Activated naive CD4-positive, alpha-beta T cell treated with anti-CD3 and anti-CD28 coated beads for 36 hours (primary cell): ENCODE results near the gene INSIG2. TPM values are rescaled to one million over a fixed set of nuclear protein-coding genes. Genes with fewer than 3 reads are reported as not detected.
A peak's percentile ranks its signal among the peaks of the same experiment; 100 is the strongest.

Experiments
- CTCF ChIA-PET: fragments of 350-600 bp; sonication (Branson Sonifier 250); formaldehyde crosslinking; loops from one replicate; lab custom pipeline; 2021; ENCODE audit warnings: antibody characterized with exemption; lab: Charles Lee
- DNase-seq: peaks from one replicate; pipeline ENCODE4 v3.0.0-alpha.2; 2020
- H3K27ac Mint-ChIP-seq: one replicate; pipeline ENCODE4 v1.8.0; 2021; ENCODE audit warnings: mild to moderate bottlenecking, mixed read lengths
- H3K27me3 Mint-ChIP-seq: one replicate; pipeline ENCODE4 v1.8.0; 2021; ENCODE audit warnings: low read depth, mixed read lengths
- H3K36me3 Mint-ChIP-seq: one replicate; pipeline ENCODE4 v1.8.0; 2021; ENCODE audit warnings: low read depth, mixed read lengths
- H3K4me1 Mint-ChIP-seq: one replicate; pipeline ENCODE4 v1.8.0; 2021; ENCODE audit warnings: low read depth, mixed read lengths
- H3K4me3 Mint-ChIP-seq: one replicate; pipeline ENCODE4 v1.8.0; 2021; ENCODE audit warnings: mild to moderate bottlenecking, moderate library complexity, mixed read lengths
- H3K9me3 Mint-ChIP-seq: one replicate; pipeline ENCODE4 v1.8.0; 2021; ENCODE audit warnings: mixed read lengths
- intact Hi-C: fragments of 100-400 bp; cut with micrococcal nuclease; formaldehyde crosslinking; loops from one replicate; pipeline ENCODE4 v1.15.1; 2023
- total RNA-seq, 2 experiments: library from RNA; stranded (reverse); gene quantifications; one replicate each; pipeline ENCODE4 v1.2.3, GENCODE V29; 2021

Gene INSIG2
- total RNA-seq, 2 experiments from 2014 or later, result 14.3 to 19.3 TPM

DNA sequence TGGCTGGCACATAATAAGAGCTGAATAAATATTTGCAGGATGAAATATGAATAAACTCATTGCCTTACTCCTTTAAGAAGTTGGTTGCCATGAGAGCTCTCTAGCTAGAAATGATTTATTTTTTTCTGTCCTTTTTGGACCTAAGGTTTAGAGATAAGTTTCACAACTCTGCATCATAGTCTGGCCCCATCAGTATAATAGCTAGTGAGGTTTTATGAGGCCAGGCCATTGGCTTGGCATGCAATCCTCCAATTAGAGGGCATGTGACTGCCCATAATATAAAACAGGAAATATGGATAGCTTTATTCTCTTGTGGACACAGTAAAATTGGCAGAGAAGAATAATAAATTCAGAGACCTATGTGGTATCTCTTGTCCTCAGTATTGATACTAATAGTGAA lies 26.2 kb upstream of the INSIG2 start:
- CTCF ChIA-PET, result interaction anchor here (0.9 to 2.4 kb wide), 3 partner anchors 15 to 29 kb away, joined by 5 to 7 read pairs (median 5); no protein-coding TSS in a partner anchor
- DNase-seq, result no peak

DNA sequence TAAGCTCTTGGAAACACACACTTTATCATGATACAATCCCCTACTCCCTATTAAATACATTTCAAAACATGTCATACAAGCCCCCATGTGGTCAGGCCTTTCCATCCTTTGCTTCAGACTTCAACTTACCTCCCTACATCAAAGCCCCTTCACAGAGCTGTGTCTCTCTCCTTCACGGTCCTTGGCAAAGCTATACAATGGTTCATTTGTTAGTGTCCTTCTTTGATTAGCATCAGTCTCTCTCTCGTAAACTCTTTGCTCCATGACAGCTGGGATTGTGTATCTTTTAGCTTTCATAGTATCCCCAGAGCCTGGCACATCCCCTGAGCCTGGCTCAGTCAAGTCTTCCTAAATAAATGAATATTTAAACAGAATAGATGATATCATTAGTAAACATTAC lies 25.6 kb upstream of the INSIG2 start:
- H3K9me3 Mint-ChIP-seq, result no peaks in the 10 kb centered on the region
- H3K27ac Mint-ChIP-seq, result no peak overlapping the region
- peaks cover 7% of the 10 kb centered on the region for H3K4me1 Mint-ChIP-seq
- H3K36me3 Mint-ChIP-seq, result no peaks in the 10 kb centered on the region
- DNase-seq, result no peak
- intact Hi-C loops, result no loop called here
- no peak overlapping the region for H3K4me3 Mint-ChIP-seq
- CTCF ChIA-PET, result interaction anchor here (0.9 to 2.4 kb wide), 3 partner anchors 15 to 30 kb away, joined by 5 to 7 read pairs (median 5); no protein-coding TSS in a partner anchor
- peaks cover 24% of the 10 kb centered on the region for H3K27me3 Mint-ChIP-seq

More for the DNA sequence above, 26.2 kb upstream of the INSIG2 start:
- Mint-ChIP-seq H3K36me3 (no peaks in the 10 kb centered on the region), H3K27me3 (peaks cover 24% of the 10 kb centered on the region), H3K27ac (no peak overlapping the region), H3K4me1 (peaks cover 7% of the 10 kb centered on the region), H3K9me3 (no peaks in the 10 kb centered on the region), H3K4me3 (no peak overlapping the region)
- intact Hi-C loops, result no loop called here

DNA sequence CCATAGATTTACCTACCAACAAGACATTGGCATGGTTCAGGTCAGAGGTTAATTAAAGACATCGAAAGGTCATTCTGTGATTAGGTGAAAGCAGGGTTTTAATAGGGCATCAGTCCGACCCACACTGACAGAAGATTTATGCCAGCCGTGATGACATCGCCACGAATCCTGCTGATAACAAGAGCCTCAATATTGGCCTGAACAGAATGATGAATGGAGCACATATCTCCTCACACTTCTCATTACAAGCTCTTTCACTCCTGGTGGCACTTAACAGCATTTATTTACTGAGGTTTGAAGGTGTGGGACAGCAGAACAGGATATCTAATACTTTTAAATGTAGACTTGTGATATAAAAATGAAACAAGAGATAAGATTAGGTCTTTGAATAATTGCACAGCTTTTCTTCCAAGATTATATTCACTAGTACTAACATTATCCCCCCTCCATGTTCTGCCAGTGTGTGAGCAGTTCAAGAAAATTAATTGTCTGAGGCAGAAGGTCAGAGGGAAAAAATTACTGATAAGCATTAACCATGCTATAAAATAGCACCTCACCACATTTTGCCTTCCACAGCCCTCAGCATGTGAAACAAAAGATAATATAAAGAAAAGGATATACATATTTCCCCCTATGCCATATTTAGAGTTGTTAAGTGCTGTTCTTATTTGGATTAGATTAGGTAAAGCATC lies 23.1 kb upstream of the INSIG2 start:
- Mint-ChIP-seq H3K4me1 (peaks cover 1% of the 10 kb centered on the region), H3K27ac (no peak overlapping the region), H3K9me3 (no peaks in the 10 kb centered on the region), H3K4me3 (no peak overlapping the region), H3K27me3 (peaks cover 16% of the 10 kb centered on the region), H3K36me3 (no peaks in the 10 kb centered on the region)
- DNase-seq, result no peak
- CTCF ChIA-PET, result no interaction called here
- intact Hi-C loops, result no loop called here

DNA sequence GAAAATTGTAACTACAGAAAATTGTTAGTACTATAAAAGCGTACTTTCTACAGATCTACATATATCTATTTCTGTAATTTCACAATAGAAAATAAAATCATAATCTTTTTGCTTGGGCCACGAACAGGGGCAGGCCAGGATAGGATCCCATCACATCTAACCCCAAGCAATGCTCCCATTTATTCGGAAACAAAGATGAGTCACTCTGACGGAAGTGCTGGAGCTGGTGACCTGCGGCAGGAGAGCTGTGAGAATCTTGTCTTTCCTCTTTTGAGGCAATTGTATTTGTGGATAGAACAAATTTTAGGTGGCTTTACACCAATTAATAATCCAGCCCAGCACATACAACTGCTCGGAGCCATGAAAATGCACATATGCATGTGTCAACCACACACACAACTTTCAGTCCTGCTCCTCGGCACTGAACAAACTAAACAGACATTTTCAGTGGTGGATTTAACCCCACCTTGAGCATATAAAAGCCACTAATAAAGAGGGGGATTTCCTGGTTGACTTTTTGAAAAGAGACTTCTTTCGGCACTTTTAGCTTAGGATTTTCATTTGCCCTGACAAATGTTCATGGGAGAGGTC lies 22.3 kb upstream of the INSIG2 start:
- intact Hi-C loops, result no loop called here
- CTCF ChIA-PET, result interaction anchor here (1.3 kb wide), 1 partner anchor 19 kb away, joined by 5 read pairs; no protein-coding TSS in a partner anchor
- no peaks in the 10 kb centered on the region for H3K36me3 Mint-ChIP-seq
- DNase-seq, result no peak
- no peaks in the 10 kb centered on the region for H3K4me1 Mint-ChIP-seq
- H3K27ac Mint-ChIP-seq, result no peak overlapping the region
- H3K9me3 Mint-ChIP-seq, result no peaks in the 10 kb centered on the region
- H3K27me3 Mint-ChIP-seq, result peaks cover 15% of the 10 kb centered on the region
- H3K4me3 Mint-ChIP-seq, result no peak overlapping the region

DNA sequence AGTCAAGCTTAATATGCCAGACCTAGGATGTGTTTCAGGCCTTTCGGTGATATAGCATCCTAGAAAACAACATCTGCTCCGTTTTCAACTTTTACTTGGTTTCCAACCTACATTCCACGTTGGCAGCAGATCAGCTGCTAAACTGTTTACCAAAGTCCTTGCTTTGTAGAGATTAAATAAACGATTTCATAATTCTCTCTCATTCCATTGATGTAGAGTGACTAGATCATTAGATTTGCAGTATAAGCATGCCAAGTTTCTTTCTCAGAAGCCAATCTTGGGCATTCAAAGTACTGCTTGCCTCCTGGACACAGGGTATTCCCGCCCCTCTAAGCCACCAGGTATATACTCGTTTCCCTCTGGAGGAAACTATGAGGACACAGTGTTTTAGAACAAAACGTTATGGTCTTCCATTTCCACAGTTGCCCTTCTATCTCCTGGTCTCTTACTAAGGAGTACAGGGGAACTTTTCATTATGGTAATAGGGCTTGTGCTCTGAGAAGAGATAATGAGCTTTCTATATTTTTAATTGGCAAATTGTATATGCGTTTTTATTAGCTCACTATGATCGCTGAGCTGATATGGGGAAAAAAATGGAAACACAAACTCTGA lies 10.5 kb upstream of the INSIG2 start:
- Mint-ChIP-seq H3K4me1 (no peaks in the 10 kb centered on the region), H3K9me3 (no peaks in the 10 kb centered on the region)
- intact Hi-C loops, result no loop called here

DNA sequence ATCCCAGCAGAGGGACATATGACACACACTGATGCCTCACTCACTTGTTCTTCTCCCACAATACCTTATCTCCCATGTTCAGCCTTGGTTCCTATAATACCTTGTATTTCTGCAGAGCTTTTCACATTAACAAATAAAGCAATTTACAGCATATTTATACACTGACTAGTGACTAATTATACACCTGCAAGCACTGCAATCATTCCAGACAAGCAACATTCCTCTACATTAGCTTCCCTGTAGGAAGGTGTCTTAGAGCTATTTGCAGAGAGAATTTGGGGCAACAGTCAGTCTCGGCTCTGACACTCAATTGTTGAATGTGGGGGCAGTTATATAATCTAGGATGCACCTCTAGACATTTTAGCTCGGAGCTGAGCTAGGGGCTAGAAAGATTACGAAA lies 9.5 kb upstream of the INSIG2 start:
- intact Hi-C loops, result no loop called here
- Mint-ChIP-seq H3K27ac (no peak overlapping the region), H3K9me3 (no peaks in the 10 kb centered on the region), H3K4me3 (no peak overlapping the region), H3K4me1 (no peaks in the 10 kb centered on the region), H3K27me3 (no peaks in the 10 kb centered on the region), H3K36me3 (no peaks in the 10 kb centered on the region)
- CTCF ChIA-PET, result interaction anchor here (1.0 to 1.9 kb wide), 3 partner anchors 11 to 46 kb away, joined by 3 to 7 read pairs (median 4); no protein-coding TSS in a partner anchor
- DNase-seq, result no peak

More for the DNA sequence above, 10.5 kb upstream of the INSIG2 start:
- Mint-ChIP-seq H3K4me3 (no peak overlapping the region), H3K27ac (no peak overlapping the region), H3K36me3 (no peaks in the 10 kb centered on the region), H3K27me3 (no peaks in the 10 kb centered on the region)
- CTCF ChIA-PET, result interaction anchor here (1.0 to 1.9 kb wide), 3 partner anchors 10 to 45 kb away, joined by 3 to 7 read pairs (median 4); no protein-coding TSS in a partner anchor
- no peak for DNase-seq

DNA sequence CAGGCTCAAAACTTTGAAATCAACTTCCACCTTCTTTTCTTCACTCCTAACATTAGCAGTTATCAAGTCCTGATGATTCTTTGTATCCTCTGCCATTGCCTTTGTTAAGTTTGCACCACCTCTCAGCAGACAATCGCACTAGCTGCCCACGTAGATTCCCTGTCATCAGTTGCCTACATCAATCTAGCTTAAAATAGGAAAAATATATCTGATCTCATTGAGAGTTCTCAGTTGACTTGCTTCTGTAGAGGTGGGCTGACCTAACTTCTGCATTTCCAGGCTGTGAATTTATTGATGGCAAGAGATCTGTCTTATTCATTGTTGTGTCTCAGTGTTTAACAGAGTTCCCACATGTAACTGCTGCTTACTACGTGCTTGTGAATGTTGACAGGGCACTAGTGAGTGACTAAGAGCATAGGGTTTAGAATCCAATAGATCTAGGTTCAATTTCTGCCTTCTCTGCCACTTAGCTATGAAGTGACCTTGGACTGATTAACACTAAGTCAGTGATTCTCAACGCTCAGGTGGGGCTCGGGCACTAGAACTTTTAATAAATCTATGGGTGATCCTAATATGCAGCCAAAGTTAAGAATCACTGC lies 3.7 kb upstream of the INSIG2 start:
- Mint-ChIP-seq H3K27ac (no peak overlapping the region), H3K4me1 (no peaks in the 10 kb centered on the region), H3K4me3 (no peak overlapping the region), H3K9me3 (no peaks in the 10 kb centered on the region), H3K36me3 (no peaks in the 10 kb centered on the region), H3K27me3 (no peaks in the 10 kb centered on the region)
- CTCF ChIA-PET, result interaction anchor here (0.7 to 0.8 kb wide), 3 partner anchors 102 to 1028 kb away, joined by 3 to 4 read pairs (median 4); partner anchors contain the start of gene DDX18
- intact Hi-C loops, result no loop called here
- DNase-seq, result no peak

DNA sequence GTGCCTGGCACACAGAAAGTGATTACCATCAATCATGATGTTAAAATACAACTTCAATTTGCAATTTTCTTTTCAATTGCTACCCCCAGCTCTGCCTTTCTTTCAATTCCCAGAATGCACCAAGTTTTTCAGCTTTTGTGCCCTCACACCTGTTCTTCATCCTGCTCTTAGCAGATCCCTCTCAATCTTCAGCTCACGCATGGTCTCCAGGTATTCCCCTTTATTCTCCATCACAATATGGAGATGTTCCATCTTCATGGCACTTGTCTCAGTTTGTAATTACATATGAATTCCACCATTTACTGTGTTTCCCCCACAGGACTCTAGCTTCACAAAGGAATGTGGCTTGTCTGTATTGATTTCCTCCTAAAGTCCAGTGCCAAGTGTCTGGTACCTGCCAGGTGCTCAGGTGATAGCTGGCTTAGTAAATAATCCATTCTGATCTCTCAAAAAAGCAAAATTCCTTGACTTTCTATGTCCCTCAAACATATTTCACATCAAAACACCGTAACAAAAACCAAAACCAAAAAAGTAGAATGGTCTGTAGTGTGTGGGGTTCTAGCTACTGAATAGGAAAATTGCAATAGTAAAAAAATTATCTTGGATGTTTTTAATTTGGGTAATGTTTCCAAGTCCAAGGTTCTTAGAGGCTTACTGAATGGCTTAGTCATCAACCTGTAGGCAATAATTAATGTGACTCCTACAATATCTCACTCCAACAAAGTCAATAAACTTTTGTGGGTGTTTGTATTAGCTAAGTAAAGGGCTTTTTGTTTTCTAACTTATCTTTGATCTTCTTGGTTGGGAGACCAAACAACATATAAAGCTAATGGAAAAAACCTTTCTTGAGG lies 2.9 kb upstream of the INSIG2 start:
- H3K36me3 Mint-ChIP-seq, result no peaks in the 10 kb centered on the region
- peaks cover 5% of the 10 kb centered on the region for H3K4me1 Mint-ChIP-seq
- intact Hi-C loops, result no loop called here
- no peak overlapping the region for H3K4me3 Mint-ChIP-seq
- H3K27me3 Mint-ChIP-seq, result no peaks in the 10 kb centered on the region
- no peak for DNase-seq
- CTCF ChIA-PET, result interaction anchor here (0.7 to 1.8 kb wide), 5 partner anchors 17 to 1027 kb away, joined by 3 to 5 read pairs (median 4); partner anchors contain the start of gene DDX18
- no peaks in the 10 kb centered on the region for H3K9me3 Mint-ChIP-seq
- H3K27ac Mint-ChIP-seq, result no peak overlapping the region

DNA sequence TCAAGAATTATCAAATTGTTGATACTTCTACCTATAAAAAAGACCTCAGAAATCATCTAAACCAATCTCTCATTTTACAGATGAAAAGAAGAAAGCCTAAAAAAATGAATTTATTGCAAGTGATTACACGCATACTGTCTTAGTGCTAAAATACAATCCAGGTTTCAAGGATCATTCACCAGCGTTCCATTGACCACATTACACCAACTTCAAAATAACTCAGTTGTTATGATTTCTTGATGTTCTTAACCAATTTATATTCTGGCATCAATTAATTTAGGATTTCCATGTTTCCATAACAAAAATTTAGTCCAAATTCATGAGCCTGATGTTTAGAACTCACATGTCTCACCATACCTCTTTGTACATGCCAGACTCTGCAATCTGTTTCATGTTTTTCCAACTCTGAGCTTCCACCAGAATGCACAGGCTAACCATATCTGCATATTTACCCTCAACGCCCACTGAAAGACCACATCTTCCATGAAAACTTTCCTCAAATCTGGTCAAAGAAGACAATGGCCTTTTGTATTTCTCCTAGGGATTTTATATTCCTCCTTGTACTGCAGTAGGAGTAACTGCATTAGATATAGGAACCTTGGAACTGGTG lies 2.1 kb upstream of the INSIG2 start:
- Mint-ChIP-seq H3K4me1 (peaks cover 7% of the 10 kb centered on the region), H3K27ac (no peak overlapping the region), H3K36me3 (no peaks in the 10 kb centered on the region), H3K27me3 (no peaks in the 10 kb centered on the region), H3K4me3 (no peak overlapping the region), H3K9me3 (no peaks in the 10 kb centered on the region)
- DNase-seq, result no peak
- intact Hi-C loops, result no loop called here
- CTCF ChIA-PET, result interaction anchor here (1.2 to 1.8 kb wide), 2 partner anchors 18 to 769 kb away, joined by 3 to 5 read pairs; no protein-coding TSS in a partner anchor

DNA sequence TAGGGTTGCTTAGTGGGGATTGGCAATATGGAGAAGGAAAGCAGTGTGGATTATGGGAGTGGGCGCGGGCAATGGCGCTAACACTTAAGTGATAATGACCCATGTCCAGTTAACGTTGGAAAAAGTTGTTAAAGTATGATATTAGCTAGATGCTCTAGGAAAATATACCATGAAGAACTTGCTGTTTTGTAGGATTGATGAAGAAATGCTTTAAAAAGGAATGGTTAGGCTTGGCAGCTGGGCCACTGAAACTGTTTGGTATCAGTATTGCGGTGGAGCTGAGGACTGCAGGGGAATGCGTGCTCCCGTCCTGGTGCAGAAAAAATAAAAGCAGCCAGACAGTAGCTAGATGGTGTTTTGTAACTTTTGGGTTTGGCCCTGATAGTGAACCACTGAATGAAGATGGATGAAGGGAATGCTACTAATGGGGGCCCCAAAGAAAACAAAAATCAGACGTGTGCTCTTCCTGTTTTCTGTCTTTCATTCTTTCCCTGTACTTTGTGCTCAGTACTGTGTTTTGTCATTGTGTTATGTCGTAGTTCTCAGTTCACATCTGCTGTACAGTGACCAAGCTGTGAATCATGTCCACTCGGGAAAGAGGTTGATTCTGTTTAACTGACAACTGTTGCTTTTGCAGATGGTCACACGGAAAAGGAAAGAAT lies 999 bp downstream of the INSIG2 start:
- peak; percentile 51 for DNase-seq
- H3K27me3 Mint-ChIP-seq, result no peaks in the 10 kb centered on the region
- H3K4me3 Mint-ChIP-seq, result peak overlapping the region; percentile 86
- CTCF ChIA-PET, result interaction anchor here (0.8 to 2.1 kb wide), 4 partner anchors 10 to 86 kb away, joined by 3 to 7 read pairs (median 5); no protein-coding TSS in a partner anchor
- no peaks in the 10 kb centered on the region for H3K36me3 Mint-ChIP-seq
- no peak overlapping the region for H3K27ac Mint-ChIP-seq
- intact Hi-C loops, result no loop called here
- no peaks in the 10 kb centered on the region for H3K9me3 Mint-ChIP-seq
- peaks cover 19% of the 10 kb centered on the region for H3K4me1 Mint-ChIP-seq
